K562 (cell line): ENCODE results near the gene SLC12A9. TPM values are rescaled to one million over a fixed set of nuclear protein-coding genes. Genes with fewer than 3 reads are reported as not detected.
A peak's percentile ranks its signal among the peaks of the same experiment; 100 is the strongest.

ENCODE experiments used
- ATAC-seq: fragments of 200-7000 bp; cut with Tn5 transposase; 3 replicates; pipeline ENCODE4 v1.9.1; 2020; ENCODE audit warnings: moderate library complexity
- BruUV-seq: library from RNA; stranded (reverse); fragments of 400-500 nt; replicated peaks from 2 replicates; lab custom pipeline; 2021; lab: Mats Ljungman, UMichigan
- CTCF ChIA-PET: fragments of 300-600 bp; formaldehyde crosslinking; extraction: SDS; loops from one replicate; lab custom pipeline; 2021; ENCODE audit warnings: low intra/inter-chr PET ratio; lab: Yijun Ruan, JAX
- POLR2A ChIA-PET: fragments of 300-600, 350-650 bp; sonication (Branson Sonifier 250); formaldehyde crosslinking; extraction: SDS; loops from one replicate; lab custom pipeline; 2021; ENCODE audit warnings: antibody characterized with exemption, inconsistent platforms; lab: Yijun Ruan, JAX
- DNase-seq, 4 experiments: peaks; one replicate each; pipeline versions ENCODE4 v3.0.0 to v3.0.0-alpha.2; 2011 to 2018; ENCODE audit warnings: low spot score in 3 of 4, mixed read lengths in 3 of 4; ENCODE audit errors: extremely low read depth in 1 of 4
- FAIRE-seq: peaks from 2 replicates; lab custom pipeline; 2011; peaks lifted over from hg19 to GRCh38; lab: Jason Lieb, UNC
- H2AFZ ChIP-seq: 2 replicates; pipeline ENCODE4 v1.6.0; 2011; ENCODE audit warnings: low read depth, low read length, control low read depth, inconsistent platforms
- H3K27ac ChIP-seq: fragments of 200-600 bp; 3 replicates; pipeline ENCODE4 v1.8.0; 2011; ENCODE audit warnings: low read depth, mild to moderate bottlenecking, control low read depth, inconsistent platforms, low read length, moderate library complexity, mixed read lengths; ENCODE audit errors: extremely low read depth
- H3K27me3 ChIP-seq, 2 experiments: fragments of 300-600 bp in 1 of 2; 2 replicates in 1 of 2; 3 replicates in 1 of 2; pipeline versions ENCODE4 v1.6.0 to v1.8.0; 2011; ENCODE audit warnings: inconsistent platforms in 2 of 2, low read length in 2 of 2, mild to moderate bottlenecking in 1 of 2, mixed read lengths in 1 of 2, moderate library complexity in 1 of 2; ENCODE audit not compliant: control insufficient read depth in 2 of 2, insufficient read depth in 2 of 2
- H3K36me3 ChIP-seq: fragments of 300-600 bp; 3 replicates; pipeline ENCODE4 v1.8.0; 2011; ENCODE audit warnings: mild to moderate bottlenecking, low read length, inconsistent platforms; ENCODE audit not compliant: control insufficient read depth, insufficient read depth
- H3K4me1 ChIP-seq, 2 experiments: fragments of 200-600 bp in 1 of 2; replicated peaks in 1 of 2; 2 replicates in 1 of 2; 3 replicates in 1 of 2; pipeline versions ENCODE4 v1.5.1 to v1.8.0; 2011; ENCODE audit warnings: inconsistent platforms in 2 of 2, low read length in 2 of 2, mild to moderate bottlenecking in 1 of 2, mixed read lengths in 1 of 2, moderate library complexity in 1 of 2; ENCODE audit not compliant: control insufficient read depth in 2 of 2, insufficient read depth in 2 of 2
- H3K4me2 ChIP-seq: 2 replicates; pipeline ENCODE4 v1.6.1; 2011; ENCODE audit warnings: low read length, control low read depth, inconsistent platforms, mixed read lengths; ENCODE audit not compliant: insufficient read depth
- H3K4me3 ChIP-seq: fragments of 200-600 bp; sonication (generic), shearing (Covaris generic); 2 replicates; pipeline ENCODE4 v1.5.1; 2016; ENCODE audit warnings: control low read depth, inconsistent platforms
- H3K79me2 ChIP-seq: fragments of 200-600 bp; 3 replicates; pipeline ENCODE4 v1.8.0; 2011; ENCODE audit warnings: low read length, inconsistent platforms; ENCODE audit not compliant: control insufficient read depth, insufficient read depth
- H3K9ac ChIP-seq, 2 experiments: 2 replicates each; pipeline versions ENCODE4 v1.6.0 to v1.6.1; 2011; ENCODE audit warnings: low read depth in 2 of 2, low read length in 2 of 2, control low read depth in 1 of 2, inconsistent platforms in 1 of 2, mild to moderate bottlenecking in 1 of 2, mixed read lengths in 1 of 2; ENCODE audit not compliant: insufficient read depth in 1 of 2
- H3K9me1 ChIP-seq: one replicate; pipeline ENCODE4 v1.6.0; 2011; ENCODE audit warnings: inconsistent platforms, mild to moderate bottlenecking, low read length, moderate library complexity; ENCODE audit not compliant: control insufficient read depth, insufficient read depth
- H3K9me3 ChIP-seq: replicated peaks from 2 replicates; pipeline ENCODE4 v1.5.1; 2011; ENCODE audit warnings: low read depth, low read length, inconsistent platforms; ENCODE audit not compliant: control insufficient read depth, insufficient read depth
- H4K20me1 ChIP-seq: replicated peaks from 2 replicates; pipeline ENCODE4 v1.6.1; 2011; ENCODE audit warnings: low read length, inconsistent platforms, mixed read lengths; ENCODE audit not compliant: control insufficient read depth, insufficient read depth
- ARHGAP35 ChIP-seq: fragments of 450-650 bp; IDR thresholded peaks from 2 replicates; pipeline ENCODE4 v1.6.1; 2018; ENCODE audit not compliant: partially characterized antibody
- HSF4 ChIP-seq: fragments of 250-450 bp; sonication (Bioruptor Pico); IDR thresholded peaks from 2 replicates; pipeline ENCODE4 v2.1.2; 2022; ENCODE audit warnings: mild to moderate bottlenecking, moderate library complexity, borderline replicate concordance
- NCOA2 ChIP-seq, 2 experiments: fragments of 450-650 bp; IDR thresholded peaks; 2 replicates each; pipeline ENCODE4 v1.6.1; 2018; ENCODE audit warnings: mild to moderate bottlenecking in 2 of 2, moderate library complexity in 1 of 2; ENCODE audit not compliant: partially characterized antibody in 2 of 2
- POLR2G ChIP-seq: fragments of 200-400 bp; formaldehyde crosslinking; IDR thresholded peaks from 2 replicates; pipeline ENCODE4 v1.6.1; 2017; ENCODE audit warnings: low read depth, mild to moderate bottlenecking, antibody characterized with exemption, low read length, moderate library complexity
- RB1 ChIP-seq: fragments of 450-650 bp; IDR thresholded peaks from 2 replicates; pipeline ENCODE4 v1.6.1; 2017; ENCODE audit warnings: low read depth, mild to moderate bottlenecking
- SIN3A ChIP-seq, 2 experiments: fragments of 150-350 bp in 1 of 2; IDR thresholded peaks; 2 replicates each; pipeline ENCODE4 v1.6.1; 2011 to 2016; ENCODE audit warnings: borderline replicate concordance in 2 of 2, low read depth in 2 of 2, low read length in 2 of 2, mild to moderate bottlenecking in 2 of 2, moderate library complexity in 2 of 2; ENCODE audit not compliant: control insufficient read depth in 1 of 2
- UBTF ChIP-seq, 2 experiments: IDR thresholded peaks; 2 replicates each; pipeline ENCODE4 v1.6.1; 2012; ENCODE audit warnings: improper control_type of control experiment in 2 of 2, low read depth in 2 of 2, low read length in 2 of 2, borderline replicate concordance in 1 of 2
- ZNF274 ChIP-seq: IDR thresholded peaks from 2 replicates; pipeline ENCODE4 v1.6.1; 2011; ENCODE audit warnings: low read depth, mild to moderate bottlenecking, low read length, moderate library complexity, borderline replicate concordance
- ZNF444 ChIP-seq: fragments of 250-450 bp; sonication (Bioruptor Pico); IDR thresholded peaks from 2 replicates; pipeline ENCODE4 v1.4.0; 2020; ENCODE audit warnings: mild to moderate bottlenecking, moderate library complexity
- WGBS: fragments of 100-300 bp; shearing (Covaris generic); methylation state at CpG from one replicate; pipeline ENCODE4 v1.1.6; 2016; ENCODE audit warnings: low coverage, mixed read lengths; ENCODE audit not compliant: insufficient coverage; ENCODE audit errors: missing lambda C conversion rate; 5-methylcytosine and 5-hydroxymethylcytosine counted together
- in situ Hi-C: fragments of 300-500 bp; cut with MboI; formaldehyde crosslinking; loops from 4 replicates; pipeline ENCODE4 v1.15.0; 2018; ENCODE audit warnings: inconsistent platforms, mixed read lengths
- intact Hi-C: fragments of 100-400 bp; cut with micrococcal nuclease; formaldehyde crosslinking; loops from 2 replicates; pipeline ENCODE4 v1.14.2; 2022
- polyA plus RNA-seq, 8 experiments: library from polyadenylated mRNA; depleted of rRNA in 4 of 8; stranded (reverse) in 5 of 8; unstranded in 3 of 8; fragments of >200 nt; fragmentation: Nextera tagmentation in 2 of 8; fragmentation: Illumina TruSeq in 1 of 8; extraction: Ambion mirVana in 2 of 8; extraction: Trizol in 1 of 8; gene quantifications; 2 replicates each; pipeline versions ENCODE4 v1.2.1 to v1.2.3, GENCODE V29; 2011 to 2014; ENCODE audit warnings: inconsistent platforms in 1 of 8, missing spikeins in 1 of 8
- total RNA-seq, 7 experiments: library from RNA; depleted of rRNA in 6 of 7; stranded (reverse); fragments of >200 nt in 6 of 7; fragmentation: Illumina TruSeq in 2 of 7; extraction: Trizol in 2 of 7; gene quantifications; 2 replicates each; pipeline versions ENCODE4 v1.2.1 to v1.2.3, GENCODE V29; 2011 to 2021; ENCODE audit warnings: low replicate concordance in 1 of 7
- TF ChIP-seq, protein P1 (sequence below): fragments of 250-450 bp; sonication (Bioruptor Pico); IDR thresholded peaks from 2 replicates; pipeline ENCODE4 v1.9.0; 2021; ENCODE audit warnings: mild to moderate bottlenecking, inconsistent platforms

SLC12A9 gene
- total and polyA plus RNA-seq, 9 of the 15 experiments (the other 6 are each of a cell fraction or from before 2014, with no cell fraction given), result 0.06 to 20.2 (median 10.7) TPM

- peak in 1 of 4 experiments; percentile 85 for DNase-seq
- Histone ChIP-seq H3K9ac (peak within 1 kb of the TSS; percentile 52 to 90), H3K79me2 (no peaks in the 10 kb centered on the region; the same call in 2 of the 3 replicates), H3K4me2 (peak within 1 kb of the TSS; percentile 81), H3K4me3 (peak within 1 kb of the TSS; percentile 52), H3K9me3 (no peaks in the 10 kb centered on the region), H3K36me3 (no peaks in the 10 kb centered on the region), H4K20me1 (no peaks in the 10 kb centered on the region), H2AFZ (peak within 1 kb of the TSS; percentile 96), H3K9me1 (no peaks in the 10 kb centered on the region), H3K4me1 (peaks cover 30 to 78% of the 10 kb centered on the region in 2 experiments), H3K27ac (peak within 1 kb of the TSS; percentile 48), H3K27me3 (no peaks in the 10 kb centered on the region)
- CTCF ChIA-PET, result interaction anchor here (0.6 to 2.3 kb wide), 6 partner anchors 164 to 643 kb away, joined by 3 to 28 read pairs (median 5); partner anchors contain the start of gene AP1S1
- TF ChIP-seq ARHGAP35 (no peak), SIN3A (IDR thresholded peaks at IDR 0.05; ENCODE audit: borderline replicate concordance in 2 of 2, control insufficient read depth in 1 of 2, low read depth in 2 of 2, low read length in 2 of 2) (0 out of 4 replicates have a peak, but pooled peaks of 1 of the 2 experiments have one; percentile 43), UBTF (IDR thresholded peaks at IDR 0.05; ENCODE audit: borderline replicate concordance in 1 of 2, low read depth in 2 of 2, low read length in 2 of 2) (no peak), ZNF444 (CRISPR knock-in tag) (no peak), NCOA2 (IDR thresholded peaks at IDR 0.05; ENCODE audit: partially characterized antibody in 2 of 2) (no peak), POLR2G (peak; percentile 76), ZNF274 (no peak), RB1 (0 out of 2 replicates have a peak, but pooled peaks have one; percentile 33), HSF4 (CRISPR knock-in tag) (no peak)
- TF ChIP-seq, protein P1, sequence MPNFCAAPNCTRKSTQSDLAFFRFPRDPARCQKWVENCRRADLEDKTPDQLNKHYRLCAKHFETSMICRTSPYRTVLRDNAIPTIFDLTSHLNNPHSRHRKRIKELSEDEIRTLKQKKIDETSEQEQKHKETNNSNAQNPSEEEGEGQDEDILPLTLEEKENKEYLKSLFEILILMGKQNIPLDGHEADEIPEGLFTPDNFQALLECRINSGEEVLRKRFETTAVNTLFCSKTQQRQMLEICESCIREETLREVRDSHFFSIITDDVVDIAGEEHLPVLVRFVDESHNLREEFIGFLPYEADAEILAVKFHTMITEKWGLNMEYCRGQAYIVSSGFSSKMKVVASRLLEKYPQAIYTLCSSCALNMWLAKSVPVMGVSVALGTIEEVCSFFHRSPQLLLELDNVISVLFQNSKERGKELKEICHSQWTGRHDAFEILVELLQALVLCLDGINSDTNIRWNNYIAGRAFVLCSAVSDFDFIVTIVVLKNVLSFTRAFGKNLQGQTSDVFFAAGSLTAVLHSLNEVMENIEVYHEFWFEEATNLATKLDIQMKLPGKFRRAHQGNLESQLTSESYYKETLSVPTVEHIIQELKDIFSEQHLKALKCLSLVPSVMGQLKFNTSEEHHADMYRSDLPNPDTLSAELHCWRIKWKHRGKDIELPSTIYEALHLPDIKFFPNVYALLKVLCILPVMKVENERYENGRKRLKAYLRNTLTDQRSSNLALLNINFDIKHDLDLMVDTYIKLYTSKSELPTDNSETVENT, result no peak
- WGBS, result 0% methylated on average over 8 of the region's 32 CpGs
- FAIRE-seq, result no peak
- peak; percentile 67 for ATAC-seq
- BruUV-seq, result no TSS peak
- POLR2A ChIA-PET, result interaction anchor here (0.6 kb wide), 2 partner anchors 54 to 156 kb away, joined by 3 to 4 read pairs; no protein-coding TSS in a partner anchor
- in situ Hi-C loops, result no loop called here
- intact Hi-C loops, result loop anchor here (5.0 kb wide), 3 partner anchors 182 to 387 kb away; no protein-coding TSS in a partner anchor
Observed at GRCh38 chr7:100895701-100895955, 43.1 kb downstream of the SLC12A9 start, which contains the start of gene ACHE. Gene ACHE, minus strand, starts transcription at chr7:100895888. Its CDS starts 1,656 bp downstream, at chr7:100894232.
